Measurements from ENCODE around the gene SIMC1. TPM values are rescaled to one million over a fixed set of nuclear protein-coding genes. Genes with fewer than 3 reads are reported as not detected.

The SIMC1 gene
- polyA plus RNA-seq, 2 of the 4 experiments (the other 2 are of a cell fraction): 9.2 to 9.5 TPM

DNA sequence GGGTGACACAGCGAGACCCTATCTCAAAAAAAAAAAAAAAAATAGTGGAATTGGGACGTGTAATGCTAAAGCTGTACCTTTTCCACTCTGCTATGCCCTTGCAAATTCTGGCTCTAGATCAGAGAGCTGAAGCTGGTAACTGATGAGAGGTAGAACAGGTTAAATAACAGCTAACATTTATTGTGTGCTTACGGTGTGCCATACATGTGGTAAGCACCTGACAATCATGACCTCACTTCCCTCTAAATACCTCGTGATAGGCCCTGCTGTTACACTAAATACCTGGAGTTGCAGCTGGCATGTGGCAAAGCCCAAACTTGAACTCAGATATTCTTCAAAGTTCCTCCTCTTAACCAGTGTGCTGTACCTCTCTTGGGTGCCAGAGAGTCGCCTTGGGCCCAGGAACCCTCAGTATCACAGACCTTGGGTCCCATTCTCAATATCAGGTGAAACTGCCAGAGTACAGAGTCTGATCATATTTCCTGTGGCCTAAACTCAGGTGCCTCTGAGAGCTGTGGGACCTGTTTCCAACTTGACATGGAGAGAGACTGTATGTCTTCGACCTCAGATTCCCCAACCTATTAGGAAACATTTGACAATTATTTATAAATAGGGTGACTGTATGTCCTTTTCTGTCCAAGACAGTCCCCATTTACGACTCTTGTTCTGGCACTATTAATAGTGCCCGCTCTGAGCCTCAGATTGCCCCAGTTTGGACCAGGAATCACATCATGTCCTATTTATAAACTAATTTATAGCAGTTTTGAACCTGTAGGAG, 131.9 kb downstream of the SIMC1 start:
- H3K27ac ChIP-seq: no peak overlapping the region
- no peak overlapping the region for H3K4me2 ChIP-seq
- FAIRE-seq (no peak), ATAC-seq (no peak), DNase-seq (ENCODE audit: low read depth in 1 of 2, low spot score in 1 of 2) (no peak)
- H3K4me1 ChIP-seq: no peaks in the 10 kb centered on the region
- ChIA-PET CTCF (interaction anchor here (0.6 to 1.4 kb wide), 5 partner anchors 9 to 91 kb away, joined by 3 to 6 read pairs (median 3); partner anchors contain the start of gene KIAA1191), POLR2A (interaction anchor here (0.6 to 2.0 kb wide), 2 partner anchors 9 to 533 kb away, joined by 3 to 7 read pairs; partner anchors contain the start of gene KIAA1191)
- WGBS (ENCODE audit: missing lambda C conversion rate): 75% methylated on average over 8 of the region's 8 CpGs
- no peak overlapping the region for H3K4me3 ChIP-seq
- H3K9me3 ChIP-seq: no peaks in the 10 kb centered on the region
- TF ChIP-seq, protein P1, sequence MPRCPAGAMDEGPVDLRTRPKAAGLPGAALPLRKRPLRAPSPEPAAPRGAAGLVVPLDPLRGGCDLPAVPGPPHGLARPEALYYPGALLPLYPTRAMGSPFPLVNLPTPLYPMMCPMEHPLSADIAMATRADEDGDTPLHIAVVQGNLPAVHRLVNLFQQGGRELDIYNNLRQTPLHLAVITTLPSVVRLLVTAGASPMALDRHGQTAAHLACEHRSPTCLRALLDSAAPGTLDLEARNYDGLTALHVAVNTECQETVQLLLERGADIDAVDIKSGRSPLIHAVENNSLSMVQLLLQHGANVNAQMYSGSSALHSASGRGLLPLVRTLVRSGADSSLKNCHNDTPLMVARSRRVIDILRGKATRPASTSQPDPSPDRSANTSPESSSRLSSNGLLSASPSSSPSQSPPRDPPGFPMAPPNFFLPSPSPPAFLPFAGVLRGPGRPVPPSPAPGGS (IDR thresholded peaks at IDR 0.05): no peak
- TF ChIP-seq RNF2 (IDR thresholded peaks at IDR 0.05; ENCODE audit: borderline replicate concordance, low read depth): no peak
- TF ChIP-seq KDM5A (IDR thresholded peaks at IDR 0.05): no peak
- no peak for TF ChIP-seq RARB (CRISPR knock-in tag; IDR thresholded peaks at IDR 0.05)
- TF ChIP-seq SMC3 (IDR thresholded peaks at IDR 0.05): no peak
- TF ChIP-seq ZFP36 (IDR thresholded peaks at IDR 0.05; ENCODE audit: borderline replicate concordance, partially characterized antibody): no peak
- no peak for TF ChIP-seq NFE2L2 (conservative IDR thresholded peaks at IDR 0.05; ENCODE audit: low read length)
- no peak for TF ChIP-seq MAZ (IDR thresholded peaks at IDR 0.05; ENCODE audit: borderline replicate concordance, low read depth, low read length)
- TF ChIP-seq HEYL (CRISPR knock-in tag; IDR thresholded peaks at IDR 0.05): no peak
- TF ChIP-seq RAD21 (conservative IDR thresholded peaks at IDR 0.05 in 1 of 2, IDR thresholded peaks at IDR 0.05 in 1 of 2): no peak
- no peak for TF ChIP-seq POLR2A (IDR thresholded peaks at IDR 0.05; ENCODE audit: low read length)
- TF ChIP-seq NR3C1 (IDR thresholded peaks at IDR 0.05): no peak

DNA sequence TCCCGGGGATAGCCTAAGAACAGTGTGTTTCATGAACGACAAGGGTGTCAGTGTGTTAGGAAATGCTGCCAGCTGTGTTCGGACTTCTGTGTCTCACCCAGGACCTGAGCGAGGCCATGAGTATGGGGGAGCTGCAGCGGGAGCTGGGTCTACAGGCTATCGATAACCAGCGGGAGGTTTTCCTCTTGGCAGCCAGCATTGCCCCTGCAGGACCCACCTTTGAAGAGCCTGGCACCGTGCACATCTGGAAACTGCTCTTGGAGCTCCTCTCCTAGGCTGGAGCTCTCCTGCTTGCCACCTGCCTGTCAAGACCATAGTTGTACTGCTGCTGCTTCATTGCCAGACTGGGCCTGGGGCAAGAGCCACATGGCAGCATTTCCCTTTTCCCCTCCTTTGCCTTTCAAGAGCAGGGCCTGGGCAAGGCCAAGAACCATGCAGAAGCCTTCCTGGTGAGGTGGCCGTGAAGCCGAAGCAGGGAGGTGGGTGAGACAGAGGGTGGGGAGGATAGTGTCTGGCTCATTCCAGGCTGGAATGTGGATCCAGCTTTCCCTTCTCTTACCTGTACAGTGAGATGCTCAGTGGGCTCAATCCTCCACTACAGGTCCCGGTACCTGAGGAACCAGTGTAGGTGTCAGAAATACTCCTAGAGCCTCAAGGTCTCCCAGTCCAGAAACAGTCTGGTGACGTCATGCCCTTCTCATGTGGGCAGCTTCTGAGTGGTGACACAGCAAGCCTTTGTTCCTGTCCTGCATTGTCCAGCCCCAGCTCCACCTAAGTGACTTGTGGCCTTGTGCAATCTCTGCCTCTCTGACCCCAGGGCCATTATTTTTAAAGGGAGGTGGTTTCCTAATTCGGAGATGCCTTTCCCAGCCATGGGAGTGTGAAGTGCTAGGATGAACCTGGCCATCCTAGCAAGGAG, 133.7 kb downstream of the SIMC1 start:
- FAIRE-seq: no peak
- H3K9me3 ChIP-seq: no peaks in the 10 kb centered on the region
- no peak overlapping the region for H3K4me2 ChIP-seq
- TF ChIP-seq, protein P2, sequence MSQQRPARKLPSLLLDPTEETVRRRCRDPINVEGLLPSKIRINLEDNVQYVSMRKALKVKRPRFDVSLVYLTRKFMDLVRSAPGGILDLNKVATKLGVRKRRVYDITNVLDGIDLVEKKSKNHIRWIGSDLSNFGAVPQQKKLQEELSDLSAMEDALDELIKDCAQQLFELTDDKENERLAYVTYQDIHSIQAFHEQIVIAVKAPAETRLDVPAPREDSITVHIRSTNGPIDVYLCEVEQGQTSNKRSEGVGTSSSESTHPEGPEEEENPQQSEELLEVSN (IDR thresholded peaks at IDR 0.05; ENCODE audit: borderline replicate concordance, low read depth): no peak
- TF ChIP-seq RFX5 (IDR thresholded peaks at IDR 0.05): no peak
- TF ChIP-seq SREBF2 (IDR thresholded peaks at IDR 0.05): no peak
- TF ChIP-seq CBX8 (IDR thresholded peaks at IDR 0.05): no peak
- TF ChIP-seq MYC (IDR thresholded peaks at IDR 0.05; ENCODE audit: borderline replicate concordance, low read length): no peak
- no peak for TF ChIP-seq NPAS2 (CRISPR knock-in tag; IDR thresholded peaks at IDR 0.05; ENCODE audit: borderline replicate concordance)
- no peak overlapping the region for H3K4me3 ChIP-seq
- POLR2A ChIA-PET: no interaction called here
- 77% methylated on average over 13 of the region's 13 CpGs for WGBS (ENCODE audit: missing lambda C conversion rate)
- ATAC-seq: no peak; a peak in 1 of 6 replicates
- DNase-seq (ENCODE audit: low read depth in 1 of 2, low spot score in 1 of 2): no peak
- no peaks in the 10 kb centered on the region for H3K4me1 ChIP-seq
- CTCF ChIA-PET: interaction anchor here (1.4 kb wide), 1 partner anchor 20 kb away, joined by 3 read pairs; no protein-coding TSS in a partner anchor
- H3K27ac ChIP-seq: no peak overlapping the region

DNA sequence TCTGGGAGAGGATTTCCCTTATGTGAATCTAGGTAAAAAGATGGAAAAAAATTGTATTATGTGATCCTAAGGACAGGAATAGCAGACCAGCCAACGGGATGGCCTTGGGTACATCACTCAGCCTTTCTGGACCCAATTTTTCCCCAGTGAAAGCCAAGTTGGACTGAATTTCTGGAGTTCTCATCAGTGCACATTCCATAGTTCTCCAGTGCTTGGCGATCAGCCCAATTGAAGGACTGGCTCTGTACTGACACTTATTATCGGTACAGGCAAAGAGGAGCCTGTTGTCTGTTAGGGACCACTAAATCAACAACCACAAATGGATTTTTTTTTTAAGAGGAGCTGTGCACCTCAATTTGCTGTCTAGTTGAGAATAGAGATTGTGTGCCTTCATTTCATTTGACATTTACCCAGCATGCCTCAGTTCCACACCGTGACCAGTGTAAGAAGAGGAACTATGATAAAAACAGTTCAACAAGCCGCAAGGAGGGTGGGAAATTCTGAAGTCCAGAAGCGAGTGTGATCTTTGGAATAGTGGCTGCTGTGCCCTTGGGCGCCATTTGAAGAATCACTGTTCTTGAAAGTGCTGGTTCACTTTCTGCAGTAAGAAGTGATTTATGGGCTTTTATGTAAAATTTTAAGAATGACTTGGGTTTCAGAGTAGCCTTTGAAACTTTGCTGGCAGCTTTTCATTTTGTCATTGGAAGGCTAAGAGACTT, 135.0 kb downstream of the SIMC1 start:
- no peaks in the 10 kb centered on the region for H3K9me3 ChIP-seq
- no peak for FAIRE-seq
- no peaks in the 10 kb centered on the region for H3K4me1 ChIP-seq
- no peak overlapping the region for H3K27ac ChIP-seq
- no peak overlapping the region for H3K4me2 ChIP-seq
- TF ChIP-seq HOXB13 (CRISPR knock-in tag; IDR thresholded peaks at IDR 0.05; ENCODE audit: low read depth): no peak
- TF ChIP-seq CHD2 (IDR thresholded peaks at IDR 0.05; ENCODE audit: low read length, partially characterized antibody): no peak
- no peak for TF ChIP-seq MYC (IDR thresholded peaks at IDR 0.05; ENCODE audit: borderline replicate concordance, low read length)
- TF ChIP-seq CBX8 (IDR thresholded peaks at IDR 0.05): no peak
- no peak for TF ChIP-seq EP300 (IDR thresholded peaks at IDR 0.05)
- TF ChIP-seq TP53 (CRISPR knock-in tag; IDR thresholded peaks at IDR 0.05): no peak
- TF ChIP-seq CEBPB (IDR thresholded peaks at IDR 0.05): no peak
- no peak for TF ChIP-seq FOSB (CRISPR knock-in tag; IDR thresholded peaks at IDR 0.05)
- no peak for TF ChIP-seq EHF (CRISPR knock-in tag; IDR thresholded peaks at IDR 0.05)
- TF ChIP-seq CHD4 (IDR thresholded peaks at IDR 0.05; ENCODE audit: borderline replicate concordance): no peak
- no peak for TF ChIP-seq POLR2AphosphoS2 (conservative IDR thresholded peaks at IDR 0.05; ENCODE audit: low read length)
- TF ChIP-seq, protein P3, sequence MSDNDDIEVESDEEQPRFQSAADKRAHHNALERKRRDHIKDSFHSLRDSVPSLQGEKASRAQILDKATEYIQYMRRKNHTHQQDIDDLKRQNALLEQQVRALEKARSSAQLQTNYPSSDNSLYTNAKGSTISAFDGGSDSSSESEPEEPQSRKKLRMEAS (IDR thresholded peaks at IDR 0.05): no peak
- TF ChIP-seq RFX5 (IDR thresholded peaks at IDR 0.05): no peak
- no peak overlapping the region for H3K4me3 ChIP-seq
- WGBS (ENCODE audit: missing lambda C conversion rate): 83% methylated on average over 7 of the region's 7 CpGs
- no peak for DNase-seq (ENCODE audit: low read depth in 1 of 2, low spot score in 1 of 2)
- POLR2A ChIA-PET: no interaction called here
- CTCF ChIA-PET: no interaction called here
- ATAC-seq: no peak
